GM18502 (cell line): ENCODE measurements around the gene MRGPRD.

Source experiments
- ATAC-seq: cut with Tn5 transposase; IDR thresholded peaks from one replicate; pipeline ENCODE4 v1.9.1; 2021; ENCODE audit warnings: mild to moderate bottlenecking; ENCODE audit not compliant: unreplicated experiment, poor library complexity

MRGPRD gene

GRCh38 chr11:68934666-68935065, 46.1 kb downstream of the MRGPRD start:
- ATAC-seq, result no peak

- ATAC-seq, result no peak
Measured at GRCh38 chr11:68934321-68934645, 46.5 kb downstream of the MRGPRD start.

GRCh38 chr11:68933605-68934320, 47.0 kb downstream of the MRGPRD start:
- no peak for ATAC-seq

GRCh38 chr11:68932933-68933577, 47.7 kb downstream of the MRGPRD start:
- ATAC-seq, result no peak

- ATAC-seq, result no peak
Measured at GRCh38 chr11:68932358-68932757, 48.4 kb downstream of the MRGPRD start.

GRCh38 chr11:68931911-68932310, 48.9 kb downstream of the MRGPRD start:
- ATAC-seq, result no peak

- no peak for ATAC-seq
Measured at GRCh38 chr11:68930991-68931855, 49.6 kb downstream of the MRGPRD start.
